ENCODE results near the gene STARD3NL. TPM values are rescaled to one million over a fixed set of nuclear protein-coding genes. Genes with fewer than 3 reads are reported as not detected.
"Not testable (repeated sequence)": the region's sequence is repeated elsewhere in the genome, so short reads cannot be mapped to it uniquely, and the experiment has no call there.

Gene STARD3NL
- total and polyA plus RNA-seq, 8 donors, result 7.2 to 23.1 (median 10.8) TPM

DNA sequence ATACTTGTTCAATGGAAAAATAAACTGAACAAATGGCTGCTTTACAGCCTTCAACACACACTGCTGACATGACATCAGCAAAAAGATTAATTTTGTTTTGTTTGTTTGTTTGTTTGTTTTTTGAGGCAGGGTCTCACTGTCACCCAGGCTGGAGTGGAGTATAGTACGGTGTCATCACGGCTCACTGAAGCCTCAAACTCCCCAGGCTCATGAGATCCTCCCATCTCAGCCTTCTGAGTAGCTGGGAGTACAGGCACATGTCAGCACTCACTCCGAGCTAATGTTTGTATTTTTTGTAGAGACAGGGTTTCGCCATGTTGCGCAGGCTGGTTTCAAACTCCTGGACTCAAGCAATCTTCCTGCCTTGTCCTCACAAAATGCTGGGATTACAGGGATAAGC is 84.5 kb downstream of the STARD3NL start:
- intact Hi-C loops (cut with DNase I), result no loop called here
- no peaks in the 10 kb centered on the region for H3K4me1 ChIP-seq
- no peaks in the 10 kb centered on the region for H3K36me3 ChIP-seq
- WGBS, 2 donors, result 79 to 88% methylated on average over 5 of the region's 5 CpGs
- no peak overlapping the region for H3K27ac ChIP-seq
- TF ChIP-seq, protein P1, sequence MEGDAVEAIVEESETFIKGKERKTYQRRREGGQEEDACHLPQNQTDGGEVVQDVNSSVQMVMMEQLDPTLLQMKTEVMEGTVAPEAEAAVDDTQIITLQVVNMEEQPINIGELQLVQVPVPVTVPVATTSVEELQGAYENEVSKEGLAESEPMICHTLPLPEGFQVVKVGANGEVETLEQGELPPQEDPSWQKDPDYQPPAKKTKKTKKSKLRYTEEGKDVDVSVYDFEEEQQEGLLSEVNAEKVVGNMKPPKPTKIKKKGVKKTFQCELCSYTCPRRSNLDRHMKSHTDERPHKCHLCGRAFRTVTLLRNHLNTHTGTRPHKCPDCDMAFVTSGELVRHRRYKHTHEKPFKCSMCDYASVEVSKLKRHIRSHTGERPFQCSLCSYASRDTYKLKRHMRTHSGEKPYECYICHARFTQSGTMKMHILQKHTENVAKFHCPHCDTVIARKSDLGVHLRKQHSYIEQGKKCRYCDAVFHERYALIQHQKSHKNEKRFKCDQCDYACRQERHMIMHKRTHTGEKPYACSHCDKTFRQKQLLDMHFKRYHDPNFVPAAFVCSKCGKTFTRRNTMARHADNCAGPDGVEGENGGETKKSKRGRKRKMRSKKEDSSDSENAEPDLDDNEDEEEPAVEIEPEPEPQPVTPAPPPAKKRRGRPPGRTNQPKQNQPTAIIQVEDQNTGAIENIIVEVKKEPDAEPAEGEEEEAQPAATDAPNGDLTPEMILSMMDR (IDR thresholded peaks at IDR 0.05), result no peak
- DNase-seq (no peak), FAIRE-seq (no peak), ATAC-seq (no peak)
- H3K9me3 ChIP-seq, result no peaks in the 10 kb centered on the region
- H3K4me3 ChIP-seq, result no peak overlapping the region
- H3K27me3 ChIP-seq, result no peaks in the 10 kb centered on the region

DNA sequence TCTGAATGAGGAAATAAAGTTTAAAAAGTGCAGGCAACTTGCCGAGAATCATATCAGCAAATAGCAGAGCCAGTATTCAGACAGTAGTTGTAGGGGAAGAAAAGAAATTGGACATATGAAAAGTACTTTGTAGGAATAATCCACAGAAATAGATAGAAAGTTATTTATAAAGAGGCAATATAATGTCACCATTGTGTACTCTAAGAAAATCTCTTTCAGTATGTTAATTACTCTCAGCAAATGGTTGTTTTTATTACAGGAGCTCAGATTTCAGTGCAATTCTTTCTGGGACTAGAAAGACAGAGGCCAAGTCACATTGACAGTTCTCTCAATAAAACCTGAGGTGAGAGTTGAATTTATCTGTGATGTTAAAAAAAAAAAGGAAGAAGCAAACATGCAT is 85.2 kb downstream of the STARD3NL start:
- FAIRE-seq; H3K27ac ChIP-seq; ATAC-seq; H3K36me3 ChIP-seq; H3K4me1 ChIP-seq; H3K4me3 ChIP-seq; H3K9me3 ChIP-seq; intact Hi-C loops (cut with DNase I); H3K27me3 ChIP-seq; DNase-seq: not testable (repeated sequence)
- whole genome bisulfite sequencing, 2 donors, result 58 to 62% methylated on average over 1 of the region's 1 CpG

DNA sequence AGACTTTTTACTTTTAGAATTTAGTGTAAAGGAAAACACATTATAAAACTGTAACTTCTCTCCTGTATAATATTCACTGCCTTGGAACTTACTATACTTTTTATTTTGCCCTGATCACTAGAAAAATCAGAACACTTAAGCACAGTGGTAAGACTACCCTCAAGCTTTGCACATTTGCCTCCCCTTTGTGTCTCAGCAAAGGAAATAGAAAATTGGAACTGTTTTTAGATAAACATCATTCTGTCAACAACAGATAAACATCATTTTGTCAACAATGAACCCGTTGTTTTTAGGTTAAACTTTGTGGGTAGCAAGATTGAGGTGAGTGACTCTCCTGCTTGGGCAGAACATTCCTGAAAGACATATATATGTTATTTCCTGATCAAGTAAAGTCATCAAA is 86.6 kb downstream of the STARD3NL start:
- intact Hi-C loops (cut with DNase I); H3K27me3 ChIP-seq; H3K36me3 ChIP-seq; FAIRE-seq; ATAC-seq; H3K9me3 ChIP-seq; H3K27ac ChIP-seq; DNase-seq; H3K4me1 ChIP-seq; H3K4me3 ChIP-seq: not testable (repeated sequence)
- WGBS, 2 donors, result 7 to 9% methylated on average over 1 of the region's 1 CpG

DNA sequence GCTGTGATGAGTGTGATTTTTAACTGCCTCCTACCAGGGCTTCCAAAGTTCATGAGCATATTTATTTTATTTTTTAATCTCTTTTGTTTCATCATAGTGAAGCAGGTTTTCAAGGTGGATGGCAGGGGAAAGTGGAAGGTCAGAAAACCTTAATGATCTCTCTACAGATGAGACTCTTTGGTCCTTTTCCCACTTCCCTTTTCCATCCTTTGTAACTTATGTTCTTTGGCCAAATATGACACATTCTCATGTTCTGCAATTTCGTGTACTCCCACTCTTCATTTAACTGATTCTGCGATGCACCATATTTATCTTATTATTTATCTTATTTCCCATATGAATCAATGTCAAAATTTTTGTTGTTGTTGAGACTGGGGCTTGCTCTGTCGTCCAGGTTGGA is 87.9 kb downstream of the STARD3NL start:
- ATAC-seq; H3K4me1 ChIP-seq; H3K27me3 ChIP-seq; FAIRE-seq; intact Hi-C loops (cut with DNase I); H3K4me3 ChIP-seq; H3K9me3 ChIP-seq; DNase-seq; H3K36me3 ChIP-seq; H3K27ac ChIP-seq: not testable (repeated sequence)
- 72 to 80% methylated on average over 3 of the region's 3 CpGs for WGBS, 2 donors

DNA sequence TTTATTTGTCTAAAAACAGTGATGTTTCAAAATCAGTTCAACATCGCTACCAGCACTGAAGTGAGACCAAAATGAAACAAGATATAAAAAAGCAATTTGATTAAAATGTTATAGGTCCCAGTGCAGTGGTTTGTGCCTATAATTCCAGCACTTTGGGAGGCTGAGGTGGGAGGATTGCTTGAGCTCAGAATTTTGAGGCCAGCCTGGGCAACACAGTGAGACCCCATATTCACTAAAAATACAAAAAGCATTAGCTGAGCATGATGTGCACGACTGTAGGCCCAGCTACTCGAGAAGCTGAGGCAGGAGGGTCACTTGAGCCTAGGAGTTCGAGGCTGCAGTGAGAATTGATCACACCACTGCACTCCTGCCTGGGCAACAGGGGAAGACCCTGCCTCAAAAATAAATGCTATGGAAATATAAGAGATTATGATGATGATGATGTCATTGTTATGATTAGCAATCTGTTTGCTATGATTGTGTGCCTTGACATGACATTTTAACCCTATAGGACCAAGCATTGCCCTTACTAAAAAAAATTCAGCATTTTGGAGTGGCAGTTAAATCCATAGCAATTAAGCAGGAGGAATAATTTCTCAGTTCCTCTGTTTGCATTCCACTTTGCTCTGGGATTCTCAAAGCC is 91.8 kb downstream of the STARD3NL start:
- H3K36me3 ChIP-seq; ATAC-seq; intact Hi-C loops (cut with DNase I); H3K4me1 ChIP-seq; FAIRE-seq; H3K4me3 ChIP-seq; DNase-seq; H3K27ac ChIP-seq; H3K27me3 ChIP-seq; H3K9me3 ChIP-seq: not testable (repeated sequence)
- WGBS, 2 donors, result 74 to 78% methylated on average over 4 of the region's 4 CpGs

DNA sequence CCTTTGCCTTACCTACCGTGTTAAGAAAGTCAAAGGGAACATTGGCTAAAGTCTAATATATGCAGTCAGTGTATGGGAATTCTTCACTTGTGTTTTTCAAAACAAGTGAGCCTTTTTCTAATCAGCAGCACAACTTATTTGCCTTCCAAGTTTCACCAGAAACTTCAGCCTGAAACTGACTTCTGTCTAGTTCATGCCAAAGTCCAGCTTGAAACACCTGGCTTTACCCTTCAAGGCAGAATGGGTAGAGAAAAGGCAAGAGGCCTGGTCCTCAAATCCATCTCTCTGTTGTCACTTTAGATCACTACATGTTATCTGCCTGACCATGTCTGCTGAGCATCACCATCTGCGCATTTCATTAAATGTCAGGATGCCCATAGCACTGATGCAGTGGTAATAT is 92.4 kb downstream of the STARD3NL start:
- ATAC-seq; H3K27me3 ChIP-seq; H3K4me1 ChIP-seq; H3K9me3 ChIP-seq; FAIRE-seq; intact Hi-C loops (cut with DNase I); H3K4me3 ChIP-seq; DNase-seq; H3K27ac ChIP-seq; H3K36me3 ChIP-seq: not testable (repeated sequence)
- WGBS, 2 donors, result 68 to 74% methylated on average over 1 of the region's 2 CpGs

DNA sequence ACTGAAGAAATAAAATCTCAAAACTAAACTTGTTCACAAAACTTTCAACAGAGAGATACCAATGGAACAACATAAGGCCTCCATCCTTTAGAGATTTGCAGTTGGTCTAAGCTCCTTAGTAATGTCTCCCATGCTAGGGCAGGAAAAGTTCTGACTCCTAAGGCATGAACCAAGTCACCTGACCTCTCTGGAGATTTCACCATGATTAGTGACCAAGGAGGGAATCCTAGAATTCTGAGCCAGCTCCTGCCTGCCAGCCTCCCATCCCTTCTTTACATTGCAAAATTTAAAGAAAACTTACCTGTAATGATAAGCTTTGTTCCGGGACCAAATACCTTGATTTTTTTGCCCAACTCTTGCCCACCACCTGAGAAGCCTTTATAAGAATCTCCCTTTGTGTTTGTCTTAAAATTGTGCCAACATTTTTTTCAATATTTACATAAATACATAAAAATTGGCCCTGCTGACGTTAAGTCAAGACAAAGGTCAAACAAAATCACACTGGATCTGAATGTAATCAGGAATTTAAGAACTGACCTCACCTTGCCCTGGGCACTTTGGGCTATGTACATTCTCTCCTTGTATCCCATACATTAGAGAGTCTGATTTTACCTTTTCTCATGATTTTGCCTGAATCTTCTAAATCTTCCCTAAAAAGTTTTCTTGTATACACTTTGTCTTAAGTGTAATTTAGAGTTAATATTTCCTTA is 95.4 kb downstream of the STARD3NL start, which contains the start of gene TARP:
TSS of gene TARP (minus strand) at position 351 of the 710 bp plus-strand sequence.
- ATAC-seq, result no peak
- Histone ChIP-seq H3K36me3 (no peaks in the 10 kb centered on the region), H3K27me3 (no peaks in the 10 kb centered on the region), H3K4me3 (no peak within 1 kb of the TSS), H3K27ac (no peak within 1 kb of the TSS), H3K9me3 (no peaks in the 10 kb centered on the region), H3K4me1 (no peaks in the 10 kb centered on the region)
- TF ChIP-seq, protein P1 (IDR thresholded peaks at IDR 0.05), result no peak
- WGBS, 2 donors, result 19 to 22% methylated on average over 2 of the region's 2 CpGs
- no peak for DNase-seq
- intact Hi-C loops (cut with DNase I), result no loop called here
- FAIRE-seq, result no peak

Data from pancreas (tissue), 10 donors.